ENCODE measurements around the gene CDK15. TPM values are rescaled to one million over a fixed set of nuclear protein-coding genes. Genes with fewer than 3 reads are reported as not detected.

CDK15 gene
- total RNA-seq, 3 donors from 2014 or later (not counting 1 experiment from before 2014, with no cell fraction given) = 0.72 to 2.5 TPM; not detected in 1

DNA sequence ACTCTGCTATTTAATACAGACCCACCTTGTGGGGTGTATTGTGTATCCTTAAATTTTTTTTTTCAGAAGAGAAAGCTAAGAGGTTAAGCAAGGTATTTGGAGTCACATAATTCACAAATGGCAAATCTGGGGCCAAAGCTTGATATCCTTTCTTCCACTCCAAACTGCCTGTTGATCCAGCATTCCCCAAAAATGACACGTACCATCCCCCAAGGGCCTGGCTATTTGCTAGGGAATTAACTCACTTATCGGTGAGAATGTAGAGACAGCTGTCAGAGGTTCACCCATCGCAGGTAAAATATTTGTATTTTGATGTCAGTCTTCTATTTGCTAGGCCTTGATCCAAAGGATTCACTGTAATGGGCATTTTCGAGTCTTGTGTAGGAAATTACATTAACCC, 123.7 kb downstream of the CDK15 start:
- no peak overlapping the region for H3K27ac ChIP-seq (ENCODE audit: low read length)
- Mint-ChIP-seq H3K27ac (no peak overlapping the region), H3K27me3 (ENCODE audit: low read depth in 2 of 2) (peaks cover 14 to 17% of the 10 kb centered on the region in 2 donors), H3K4me3 (no peak overlapping the region), H3K4me1 (no peaks in the 10 kb centered on the region), H3K36me3 (no peaks in the 10 kb centered on the region), H3K9me3 (no peaks in the 10 kb centered on the region)
- H3K9me3 ChIP-seq (ENCODE audit: control insufficient read depth, insufficient read depth, low read length) = no peaks in the 10 kb centered on the region
- no peaks in the 10 kb centered on the region for H3K27me3 ChIP-seq (ENCODE audit: control insufficient read depth, insufficient read depth, low read length)
- TF ChIP-seq CTCF (IDR thresholded peaks at IDR 0.05) = no peak
- intact Hi-C loops (cut with micrococcal nuclease) = no loop called here
- H3K36me3 ChIP-seq (ENCODE audit: control insufficient read depth, insufficient read depth, low read length) = no peaks in the 10 kb centered on the region
- WGBS (ENCODE audit: insufficient coverage) = 80% methylated on average over 4 of the region's 4 CpGs
- no peaks in the 10 kb centered on the region for H3K4me1 ChIP-seq (ENCODE audit: control insufficient read depth, insufficient read depth, low read length)
- H3K4me3 ChIP-seq (ENCODE audit: low read length) = no peak overlapping the region
- ATAC-seq = no peak
- DNase-seq = no peak

GRCh38 chr2:201930831-201931230, 124.5 kb downstream of the CDK15 start:
- Histone ChIP-seq H3K27me3 (ENCODE audit: control insufficient read depth, insufficient read depth, low read length) (no peaks in the 10 kb centered on the region), H3K4me3 (ENCODE audit: low read length) (no peak overlapping the region), H3K36me3 (ENCODE audit: control insufficient read depth, insufficient read depth, low read length) (no peaks in the 10 kb centered on the region), H3K9me3 (ENCODE audit: control insufficient read depth, insufficient read depth, low read length) (no peaks in the 10 kb centered on the region), H3K27ac (ENCODE audit: low read length) (no peak overlapping the region), H3K4me1 (ENCODE audit: control insufficient read depth, insufficient read depth, low read length) (no peaks in the 10 kb centered on the region)
- Mint-ChIP-seq H3K9me3 (no peaks in the 10 kb centered on the region), H3K27me3 (ENCODE audit: low read depth in 2 of 2) (peaks cover 14% of the 10 kb centered on the region in 2 donors), H3K27ac (no peak overlapping the region), H3K4me1 (no peaks in the 10 kb centered on the region), H3K36me3 (no peaks in the 10 kb centered on the region), H3K4me3 (no peak overlapping the region)
- DNase-seq = no peak
- intact Hi-C loops (cut with micrococcal nuclease) = no loop called here
- no peak for ATAC-seq
- TF ChIP-seq CTCF (IDR thresholded peaks at IDR 0.05) = no peak

DNA sequence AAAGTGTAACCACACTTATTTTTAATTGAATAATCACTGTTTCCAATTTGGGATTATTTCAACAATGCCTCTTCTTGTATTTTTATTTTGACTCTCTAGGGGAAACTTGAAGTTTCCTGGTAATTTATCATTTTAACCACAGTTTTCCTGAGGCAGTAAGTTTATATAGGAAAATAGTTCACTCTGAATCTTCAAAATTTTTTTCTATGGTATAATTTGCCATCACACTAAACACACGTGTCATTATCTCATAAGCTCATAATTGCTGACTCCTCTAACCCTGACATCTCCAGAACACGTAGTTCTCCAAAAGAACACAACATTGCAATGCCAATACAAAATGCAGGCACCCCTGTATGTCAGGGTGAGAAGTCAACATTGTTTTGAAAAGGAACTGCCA, 125.1 kb downstream of the CDK15 start:
- Mint-ChIP-seq H3K27me3 (ENCODE audit: low read depth in 2 of 2) (peaks cover 10 to 14% of the 10 kb centered on the region in 2 donors), H3K4me3 (no peak overlapping the region), H3K9me3 (no peaks in the 10 kb centered on the region), H3K36me3 (no peaks in the 10 kb centered on the region), H3K4me1 (no peaks in the 10 kb centered on the region), H3K27ac (no peak overlapping the region)
- H3K9me3 ChIP-seq (ENCODE audit: control insufficient read depth, insufficient read depth, low read length) = no peaks in the 10 kb centered on the region
- ATAC-seq = no peak
- no peak overlapping the region for H3K27ac ChIP-seq (ENCODE audit: low read length)
- H3K27me3 ChIP-seq (ENCODE audit: control insufficient read depth, insufficient read depth, low read length) = no peaks in the 10 kb centered on the region
- H3K36me3 ChIP-seq (ENCODE audit: control insufficient read depth, insufficient read depth, low read length) = no peaks in the 10 kb centered on the region
- intact Hi-C loops (cut with micrococcal nuclease) = no loop called here
- TF ChIP-seq CTCF (IDR thresholded peaks at IDR 0.05) = no peak
- 60% methylated on average over 2 of the region's 2 CpGs for WGBS (ENCODE audit: insufficient coverage)
- H3K4me1 ChIP-seq (ENCODE audit: control insufficient read depth, insufficient read depth, low read length) = no peaks in the 10 kb centered on the region
- no peak overlapping the region for H3K4me3 ChIP-seq (ENCODE audit: low read length)
- DNase-seq = no peak

DNA sequence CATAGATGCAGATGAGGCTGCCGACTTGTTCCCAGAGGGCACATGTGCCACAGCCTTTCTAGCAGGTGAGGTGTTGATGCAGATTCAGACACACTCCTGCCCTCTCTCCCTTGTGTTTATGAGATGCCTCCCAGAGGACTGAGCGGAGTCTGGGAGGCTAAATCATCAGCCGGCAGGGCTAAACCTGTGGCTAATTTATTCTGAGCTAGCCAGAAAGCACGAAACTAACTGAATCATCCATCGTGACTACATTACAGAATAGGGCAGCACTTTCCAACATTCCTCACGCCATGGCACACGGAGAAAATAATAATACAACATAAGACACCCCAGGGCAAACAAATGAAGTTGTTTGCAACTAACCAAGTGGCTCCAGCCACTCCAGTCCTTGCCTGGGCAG, 125.6 kb downstream of the CDK15 start:
- Mint-ChIP-seq H3K9me3 (no peaks in the 10 kb centered on the region), H3K4me3 (no peak overlapping the region), H3K36me3 (no peaks in the 10 kb centered on the region), H3K27ac (no peak overlapping the region), H3K4me1 (no peaks in the 10 kb centered on the region), H3K27me3 (ENCODE audit: low read depth in 2 of 2) (peaks cover 9 to 14% of the 10 kb centered on the region in 2 donors)
- Histone ChIP-seq H3K9me3 (ENCODE audit: control insufficient read depth, insufficient read depth, low read length) (no peaks in the 10 kb centered on the region), H3K4me1 (ENCODE audit: control insufficient read depth, insufficient read depth, low read length) (no peaks in the 10 kb centered on the region), H3K27ac (ENCODE audit: low read length) (no peak overlapping the region), H3K27me3 (ENCODE audit: control insufficient read depth, insufficient read depth, low read length) (no peaks in the 10 kb centered on the region), H3K36me3 (ENCODE audit: control insufficient read depth, insufficient read depth, low read length) (no peaks in the 10 kb centered on the region), H3K4me3 (ENCODE audit: low read length) (no peak overlapping the region)
- intact Hi-C loops (cut with micrococcal nuclease) = no loop called here
- DNase-seq (no peak), ATAC-seq (no peak)
- WGBS (ENCODE audit: insufficient coverage) = 69% methylated on average over 7 of the region's 7 CpGs
- TF ChIP-seq CTCF (IDR thresholded peaks at IDR 0.05) = no peak

Measured in natural killer cell (primary cell).